KMS-11 (cell line): ENCODE measurements around the gene EPS8.

ENCODE experiments used
- H2AFZ ChIP-seq: fragments of 200-600 bp; sonication (generic); 2 replicates; pipeline ENCODE4 v1.6.1; 2016; ENCODE audit warnings: antibody characterized with exemption, mixed run types, low read depth
- H3K27ac ChIP-seq: fragments of 200-600 bp; sonication (generic); 2 replicates; pipeline ENCODE4 v1.6.1; 2016; ENCODE audit warnings: mild to moderate bottlenecking, mixed run types
- H3K27me3 ChIP-seq: fragments of 200-600 bp; sonication (generic); 2 replicates; pipeline ENCODE4 v1.6.1; 2017; ENCODE audit warnings: mild to moderate bottlenecking, low read depth, mixed run types, moderate library complexity; ENCODE audit not compliant: insufficient read depth
- H3K36me3 ChIP-seq: fragments of 200-600 bp; sonication (generic); 2 replicates; pipeline ENCODE4 v1.6.1; 2017; ENCODE audit warnings: mild to moderate bottlenecking, mixed run types; ENCODE audit not compliant: insufficient read depth
- H3K4me1 ChIP-seq: fragments of 200-600 bp; sonication (generic); 2 replicates; pipeline ENCODE4 v1.6.1; 2016; ENCODE audit warnings: mild to moderate bottlenecking, low read depth, mixed run types; ENCODE audit not compliant: poor library complexity, severe bottlenecking
- H3K4me2 ChIP-seq: fragments of 200-600 bp; sonication (generic); 2 replicates; pipeline ENCODE4 v1.7.0; 2016; ENCODE audit warnings: mild to moderate bottlenecking, mixed run types
- H3K4me3 ChIP-seq: fragments of 200-600 bp; sonication (generic); IDR thresholded peaks from 2 replicates; pipeline ENCODE4 v1.6.1; 2017; ENCODE audit warnings: low read depth, low read length, mixed read lengths; ENCODE audit not compliant: insufficient read depth
- H3K79me2 ChIP-seq: fragments of 200-600 bp; sonication (generic); 2 replicates; pipeline ENCODE4 v1.6.1; 2016; ENCODE audit warnings: low read depth, mixed run types; ENCODE audit not compliant: insufficient read depth
- H3K9ac ChIP-seq: fragments of 200-600 bp; sonication (generic); 2 replicates; pipeline ENCODE4 v1.6.1; 2016; ENCODE audit warnings: mild to moderate bottlenecking, mixed run types
- H4K20me1 ChIP-seq: fragments of 200-600 bp; sonication (generic); 2 replicates; pipeline ENCODE4 v1.6.1; 2016; ENCODE audit warnings: mild to moderate bottlenecking, mixed run types; ENCODE audit not compliant: insufficient read depth
- CTCF ChIP-seq: fragments of 200-600 bp; sonication (generic); conservative IDR thresholded peaks from 2 replicates; pipeline ENCODE4 v1.6.1; 2017; ENCODE audit warnings: low read depth, mild to moderate bottlenecking, antibody characterized with exemption, low read length, moderate library complexity, mixed read lengths

Gene EPS8

GRCh38 chr12:15601210-15601800 is 187.9 kb downstream of the EPS8 start:
- H3K36me3 ChIP-seq: no peaks in the 10 kb centered on the region
- H3K27ac ChIP-seq: no peak overlapping the region
- H2AFZ ChIP-seq: no peak overlapping the region
- no peaks in the 10 kb centered on the region for H3K79me2 ChIP-seq
- H3K27me3 ChIP-seq: no peaks in the 10 kb centered on the region
- H3K4me1 ChIP-seq: no peaks in the 10 kb centered on the region
- no peaks in the 10 kb centered on the region for H4K20me1 ChIP-seq
- no peak overlapping the region for H3K4me3 ChIP-seq
- H3K4me2 ChIP-seq: no peak overlapping the region
- H3K9ac ChIP-seq: no peak overlapping the region
- TF ChIP-seq CTCF: no peak

- no peaks in the 10 kb centered on the region for H4K20me1 ChIP-seq
- H3K27me3 ChIP-seq: no peaks in the 10 kb centered on the region
- no peak overlapping the region for H2AFZ ChIP-seq
- H3K79me2 ChIP-seq: no peaks in the 10 kb centered on the region
- no peaks in the 10 kb centered on the region for H3K36me3 ChIP-seq
- H3K4me3 ChIP-seq: no peak overlapping the region
- H3K4me1 ChIP-seq: no peaks in the 10 kb centered on the region
- H3K4me2 ChIP-seq: no peak overlapping the region
- no peak overlapping the region for H3K27ac ChIP-seq
- no peak overlapping the region for H3K9ac ChIP-seq
- TF ChIP-seq CTCF: no peak
Observed at GRCh38 chr12:15600223-15600935, 188.8 kb downstream of the EPS8 start.

GRCh38 chr12:15599266-15600037 is 189.7 kb downstream of the EPS8 start:
- Histone ChIP-seq H3K4me2 (no peak overlapping the region), H3K4me1 (no peaks in the 10 kb centered on the region), H3K9ac (no peak overlapping the region), H3K79me2 (no peaks in the 10 kb centered on the region), H4K20me1 (no peaks in the 10 kb centered on the region), H3K27me3 (no peaks in the 10 kb centered on the region), H2AFZ (no peak overlapping the region), H3K36me3 (no peaks in the 10 kb centered on the region), H3K27ac (no peak overlapping the region), H3K4me3 (no peak overlapping the region)
- no peak for TF ChIP-seq CTCF

GRCh38 chr12:15597125-15597830 is 191.9 kb downstream of the EPS8 start:
- H4K20me1 ChIP-seq: no peaks in the 10 kb centered on the region
- H3K4me2 ChIP-seq: no peak overlapping the region
- TF ChIP-seq CTCF: no peak
- H3K27ac ChIP-seq: no peak overlapping the region
- H2AFZ ChIP-seq: no peak overlapping the region
- no peaks in the 10 kb centered on the region for H3K36me3 ChIP-seq
- H3K4me1 ChIP-seq: no peaks in the 10 kb centered on the region
- no peaks in the 10 kb centered on the region for H3K79me2 ChIP-seq
- H3K4me3 ChIP-seq: no peak overlapping the region
- H3K27me3 ChIP-seq: no peaks in the 10 kb centered on the region
- H3K9ac ChIP-seq: no peak overlapping the region
